Osteocyte (in vitro differentiated cells): ENCODE results near the gene NCAM1. TPM values are rescaled to one million over a fixed set of nuclear protein-coding genes. Genes with fewer than 3 reads are reported as not detected.
A peak's percentile ranks its signal among the peaks of the same experiment; 100 is the strongest.

ENCODE experiments used
- DNase-seq: peaks from one replicate; pipeline ENCODE4 v3.0.0; 2021; ENCODE audit warnings: mixed read lengths; ENCODE audit not compliant: unreplicated experiment; ENCODE audit errors: extremely low spot score
- H3K27ac Mint-ChIP-seq: one replicate; pipeline ENCODE4 v1.8.0; 2021; ENCODE audit warnings: mild to moderate bottlenecking, mixed read lengths; ENCODE audit not compliant: unreplicated experiment
- H3K27me3 Mint-ChIP-seq: one replicate; pipeline ENCODE4 v1.8.0; 2021; ENCODE audit warnings: mixed read lengths; ENCODE audit not compliant: unreplicated experiment
- H3K36me3 Mint-ChIP-seq: one replicate; pipeline ENCODE4 v1.8.0; 2021; ENCODE audit warnings: mixed read lengths; ENCODE audit not compliant: unreplicated experiment
- H3K4me1 Mint-ChIP-seq: one replicate; pipeline ENCODE4 v1.8.0; 2021; ENCODE audit warnings: mixed read lengths; ENCODE audit not compliant: unreplicated experiment
- H3K4me3 Mint-ChIP-seq: one replicate; pipeline ENCODE4 v1.8.0; 2021; ENCODE audit warnings: mild to moderate bottlenecking, moderate library complexity, mixed read lengths; ENCODE audit not compliant: unreplicated experiment
- H3K9me3 Mint-ChIP-seq: one replicate; pipeline ENCODE4 v1.8.0; 2021; ENCODE audit warnings: mixed read lengths; ENCODE audit not compliant: unreplicated experiment
- CTCF ChIP-seq: fragments of 200-600 bp; sonication (generic); IDR thresholded peaks from 2 replicates; pipeline ENCODE4 v1.5.0; 2021; ENCODE audit warnings: antibody characterized with exemption, mild to moderate bottlenecking, moderate library complexity
- total RNA-seq: library from RNA; stranded (reverse); gene quantifications from 2 replicates; pipeline ENCODE4 v1.2.1, GENCODE V29; 2021

Gene NCAM1
- total RNA-seq, 1 donor from 2014 or later, result 2.2 TPM

DNA sequence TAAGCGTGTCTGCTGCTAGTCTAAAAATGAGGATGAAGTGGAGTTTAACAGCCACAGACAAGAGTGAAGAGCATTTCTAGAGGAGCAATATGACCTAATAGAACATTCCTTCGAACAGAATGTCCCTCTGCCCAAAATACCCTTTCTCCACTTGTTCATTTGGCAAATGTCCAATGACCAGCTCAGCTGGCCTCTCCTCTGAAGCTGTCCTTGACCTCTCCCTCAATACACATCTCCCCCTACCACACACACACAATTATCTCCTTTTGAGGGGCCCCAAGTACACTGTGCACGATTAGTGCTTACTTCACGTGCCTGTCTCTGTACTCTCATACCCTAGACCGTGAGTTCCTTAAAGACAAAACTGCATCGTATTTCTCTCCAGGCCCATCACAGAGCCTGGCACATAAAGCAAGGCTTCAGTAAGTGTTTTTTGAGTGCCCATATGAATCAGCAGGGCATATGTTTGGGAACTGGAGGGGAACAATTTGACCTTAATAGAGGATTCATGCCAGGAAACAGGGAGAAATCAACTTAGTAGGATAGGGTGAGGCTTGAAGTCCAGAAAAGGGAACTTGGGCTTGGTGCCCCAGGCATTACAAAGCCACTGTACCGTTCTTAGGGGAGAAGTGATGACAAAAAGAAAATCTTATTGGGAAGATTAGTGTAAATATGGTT lies 18.1 kb upstream of the NCAM1 start:
- Mint-ChIP-seq H3K9me3 (no peaks in the 10 kb centered on the region), H3K27me3 (peaks cover 13% of the 10 kb centered on the region), H3K4me3 (no peak overlapping the region), H3K4me1 (no peaks in the 10 kb centered on the region), H3K36me3 (no peaks in the 10 kb centered on the region), H3K27ac (no peak overlapping the region)
- no peak for DNase-seq
- no peak for TF ChIP-seq CTCF

DNA sequence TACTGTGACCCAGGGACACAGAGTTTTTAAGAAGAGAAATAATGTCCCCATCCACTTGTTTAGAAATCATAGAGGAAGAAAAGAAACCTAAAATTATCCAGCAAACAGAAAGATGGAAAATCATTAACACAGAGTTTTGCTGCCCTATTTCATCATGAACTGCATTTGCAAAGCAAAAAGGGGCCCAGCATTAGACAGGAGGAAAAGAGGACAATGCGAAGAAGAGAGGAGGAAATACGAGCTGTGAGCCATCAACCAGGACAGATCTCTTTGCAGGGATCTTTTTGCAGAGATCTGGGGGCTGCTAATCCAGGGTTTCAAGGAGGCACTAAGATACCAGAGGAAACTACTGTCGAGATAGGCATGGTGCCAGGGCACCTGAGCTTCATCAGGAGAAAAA lies 14.4 kb upstream of the NCAM1 start:
- H3K27me3 Mint-ChIP-seq, result peaks cover 12% of the 10 kb centered on the region
- H3K9me3 Mint-ChIP-seq, result peaks cover 4% of the 10 kb centered on the region
- no peak overlapping the region for H3K27ac Mint-ChIP-seq
- no peak for TF ChIP-seq CTCF
- no peaks in the 10 kb centered on the region for H3K4me1 Mint-ChIP-seq
- H3K4me3 Mint-ChIP-seq, result no peak overlapping the region
- no peaks in the 10 kb centered on the region for H3K36me3 Mint-ChIP-seq
- no peak for DNase-seq

- no peak overlapping the region for H3K4me3 Mint-ChIP-seq
- H3K36me3 Mint-ChIP-seq, result no peaks in the 10 kb centered on the region
- no peaks in the 10 kb centered on the region for H3K4me1 Mint-ChIP-seq
- no peak overlapping the region for H3K27ac Mint-ChIP-seq
- H3K27me3 Mint-ChIP-seq, result peaks cover 18% of the 10 kb centered on the region
- H3K9me3 Mint-ChIP-seq, result peaks cover 10% of the 10 kb centered on the region
- DNase-seq, result no peak
- TF ChIP-seq CTCF, result no peak
These were observed 11.2 kb upstream of the NCAM1 start for GRCh38 chr11:112949781-112950575.

- peaks cover 15% of the 10 kb centered on the region for H3K4me1 Mint-ChIP-seq
- H3K4me3 Mint-ChIP-seq, result no peak overlapping the region
- H3K27ac Mint-ChIP-seq, result no peak overlapping the region
- peaks cover 54% of the 10 kb centered on the region for H3K27me3 Mint-ChIP-seq
- no peaks in the 10 kb centered on the region for H3K36me3 Mint-ChIP-seq
- DNase-seq, result no peak
- no peaks in the 10 kb centered on the region for H3K9me3 Mint-ChIP-seq
- peak; percentile 26 for TF ChIP-seq CTCF
These were observed 2.5 kb upstream of the NCAM1 start for GRCh38 chr11:112958670-112959069.
